Upper lobe of left lung (tissue), 4 donors: ENCODE data around the gene DOCK4.

Experiments used
- POLR2A ChIP-seq, 4 donors: fragments of 450-650 bp; IDR thresholded peaks; one replicate each; pipeline ENCODE4 v1.5.1; 2016 to 2017; ENCODE audit warnings: antibody characterized with exemption in 4 of 4, mild to moderate bottlenecking in 2 of 4
- TF ChIP-seq, protein P1 (sequence below), 6 experiments: fragments of 450-650 bp in 4 of 6; fragments of 200-600 bp in 2 of 6; sonication (generic) in 2 of 6; IDR thresholded peaks; one replicate each; pipeline ENCODE4 v1.5.1; 2016 to 2019; ENCODE audit warnings: antibody characterized with exemption in 6 of 6

DNA sequence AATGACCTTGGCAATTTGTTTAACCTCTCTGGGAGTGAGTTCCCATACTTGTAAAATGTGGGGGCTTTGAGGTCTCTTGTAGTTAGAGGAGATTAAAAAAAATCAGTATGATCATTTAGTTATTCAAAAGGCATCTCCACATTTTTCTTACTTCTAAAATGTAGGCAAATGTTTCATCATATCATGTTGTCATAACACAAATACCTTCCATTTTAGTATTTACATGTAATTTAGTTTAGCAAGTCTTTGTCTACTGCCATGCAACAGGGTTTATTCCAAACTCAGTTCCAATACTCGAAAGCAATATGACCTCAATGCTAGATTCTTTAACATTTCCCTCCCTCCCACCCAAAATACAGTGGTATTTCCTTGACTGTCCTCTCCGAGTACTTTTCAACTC, 381.2 kb downstream of the DOCK4 start:
- TF ChIP-seq, protein P1, sequence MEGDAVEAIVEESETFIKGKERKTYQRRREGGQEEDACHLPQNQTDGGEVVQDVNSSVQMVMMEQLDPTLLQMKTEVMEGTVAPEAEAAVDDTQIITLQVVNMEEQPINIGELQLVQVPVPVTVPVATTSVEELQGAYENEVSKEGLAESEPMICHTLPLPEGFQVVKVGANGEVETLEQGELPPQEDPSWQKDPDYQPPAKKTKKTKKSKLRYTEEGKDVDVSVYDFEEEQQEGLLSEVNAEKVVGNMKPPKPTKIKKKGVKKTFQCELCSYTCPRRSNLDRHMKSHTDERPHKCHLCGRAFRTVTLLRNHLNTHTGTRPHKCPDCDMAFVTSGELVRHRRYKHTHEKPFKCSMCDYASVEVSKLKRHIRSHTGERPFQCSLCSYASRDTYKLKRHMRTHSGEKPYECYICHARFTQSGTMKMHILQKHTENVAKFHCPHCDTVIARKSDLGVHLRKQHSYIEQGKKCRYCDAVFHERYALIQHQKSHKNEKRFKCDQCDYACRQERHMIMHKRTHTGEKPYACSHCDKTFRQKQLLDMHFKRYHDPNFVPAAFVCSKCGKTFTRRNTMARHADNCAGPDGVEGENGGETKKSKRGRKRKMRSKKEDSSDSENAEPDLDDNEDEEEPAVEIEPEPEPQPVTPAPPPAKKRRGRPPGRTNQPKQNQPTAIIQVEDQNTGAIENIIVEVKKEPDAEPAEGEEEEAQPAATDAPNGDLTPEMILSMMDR (IDR thresholded peaks at IDR 0.05) = no peak
- TF ChIP-seq POLR2A (IDR thresholded peaks at IDR 0.05) = no peak
